ENCODE data around the gene ANKRD17.

DNA sequence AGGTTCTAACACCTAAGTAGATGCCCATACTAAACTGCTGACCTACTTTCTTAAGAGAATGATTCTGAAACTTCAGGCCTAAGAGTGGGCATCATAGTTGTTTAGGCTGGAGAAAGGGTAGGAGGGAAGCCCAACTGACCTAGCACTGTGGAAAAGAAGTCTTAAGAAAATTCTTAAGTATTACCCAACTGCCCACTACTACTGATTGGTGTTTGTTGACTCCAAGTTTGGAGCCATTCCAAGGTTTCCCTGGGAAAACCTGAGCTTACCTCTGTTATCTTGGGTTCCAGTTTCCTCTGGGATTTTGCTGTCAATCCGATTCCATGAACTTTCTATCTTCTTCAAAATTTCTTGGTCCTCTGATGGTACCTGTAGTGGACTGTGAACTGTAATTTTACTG, 23.9 kb downstream of the ANKRD17 start:
- TF ChIP-seq, protein P1, sequence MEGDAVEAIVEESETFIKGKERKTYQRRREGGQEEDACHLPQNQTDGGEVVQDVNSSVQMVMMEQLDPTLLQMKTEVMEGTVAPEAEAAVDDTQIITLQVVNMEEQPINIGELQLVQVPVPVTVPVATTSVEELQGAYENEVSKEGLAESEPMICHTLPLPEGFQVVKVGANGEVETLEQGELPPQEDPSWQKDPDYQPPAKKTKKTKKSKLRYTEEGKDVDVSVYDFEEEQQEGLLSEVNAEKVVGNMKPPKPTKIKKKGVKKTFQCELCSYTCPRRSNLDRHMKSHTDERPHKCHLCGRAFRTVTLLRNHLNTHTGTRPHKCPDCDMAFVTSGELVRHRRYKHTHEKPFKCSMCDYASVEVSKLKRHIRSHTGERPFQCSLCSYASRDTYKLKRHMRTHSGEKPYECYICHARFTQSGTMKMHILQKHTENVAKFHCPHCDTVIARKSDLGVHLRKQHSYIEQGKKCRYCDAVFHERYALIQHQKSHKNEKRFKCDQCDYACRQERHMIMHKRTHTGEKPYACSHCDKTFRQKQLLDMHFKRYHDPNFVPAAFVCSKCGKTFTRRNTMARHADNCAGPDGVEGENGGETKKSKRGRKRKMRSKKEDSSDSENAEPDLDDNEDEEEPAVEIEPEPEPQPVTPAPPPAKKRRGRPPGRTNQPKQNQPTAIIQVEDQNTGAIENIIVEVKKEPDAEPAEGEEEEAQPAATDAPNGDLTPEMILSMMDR (IDR thresholded peaks at IDR 0.05; ENCODE audit: poor library complexity, severe bottlenecking): no peak
- no peak for TF ChIP-seq POLR2AphosphoS5 (IDR thresholded peaks at IDR 0.05)
- TF ChIP-seq RAD21 (conservative IDR thresholded peaks at IDR 0.05): no peak
- no peak for TF ChIP-seq EZH2 (IDR thresholded peaks at IDR 0.05; ENCODE audit: borderline replicate concordance, insufficient read depth, low read length, poor library complexity, severe bottlenecking)
- no peak for TF ChIP-seq EP300 (conservative IDR thresholded peaks at IDR 0.05; ENCODE audit: poor library complexity, severe bottlenecking)
- TF ChIP-seq SMC3 (conservative IDR thresholded peaks at IDR 0.05; ENCODE audit: poor library complexity): no peak
- TF ChIP-seq TAF1 (IDR thresholded peaks at IDR 0.05; ENCODE audit: low read depth): no peak
- no peak for TF ChIP-seq MXI1 (conservative IDR thresholded peaks at IDR 0.05; ENCODE audit: poor library complexity, severe bottlenecking)
- TF ChIP-seq REST (IDR thresholded peaks at IDR 0.05; ENCODE audit: borderline replicate concordance): no peak
